NCI-H2029 treated with DMSO at 0.1 percent for 48 hours (cell line): ENCODE data around the gene ATG7.

Source experiments
- DNase-seq: peaks from one replicate; lab custom pipeline; 2025; lab: John Stamatoyannopoulos, UW

The ATG7 gene

GRCh38 chr3:11271986-11272904 is at the start of gene ATG7:
ATG7 (plus strand) TSS chr3:11272397; CDS start chr3:11298696, 26,299 bp downstream.
- DNase-seq: peak; percentile 87

- no peak for DNase-seq
Measured at GRCh38 chr3:11224010-11224409, 48.2 kb upstream of the ATG7 start.

DNA sequence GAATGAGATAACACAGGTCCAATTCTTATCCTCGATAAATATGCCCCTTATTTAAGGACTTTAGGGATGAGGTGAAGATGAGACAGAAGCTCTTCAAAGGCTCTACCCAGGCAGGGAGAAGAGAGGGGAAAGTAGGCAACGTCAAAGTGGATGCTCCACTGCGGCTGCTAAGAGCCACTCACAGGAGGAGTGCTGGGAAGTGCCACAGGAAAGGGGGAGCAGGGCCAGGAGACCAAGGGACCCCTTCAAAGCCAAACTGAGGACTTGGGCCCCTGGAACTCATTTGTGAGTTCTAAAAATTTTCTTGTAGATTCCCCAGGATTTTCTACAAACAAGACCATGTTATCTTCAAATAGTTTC is 47.3 kb upstream of the ATG7 start:
- no peak for DNase-seq

- peak; percentile 81 for DNase-seq
Measured at GRCh38 chr3:11226042-11226370, 46.2 kb upstream of the ATG7 start.

DNA sequence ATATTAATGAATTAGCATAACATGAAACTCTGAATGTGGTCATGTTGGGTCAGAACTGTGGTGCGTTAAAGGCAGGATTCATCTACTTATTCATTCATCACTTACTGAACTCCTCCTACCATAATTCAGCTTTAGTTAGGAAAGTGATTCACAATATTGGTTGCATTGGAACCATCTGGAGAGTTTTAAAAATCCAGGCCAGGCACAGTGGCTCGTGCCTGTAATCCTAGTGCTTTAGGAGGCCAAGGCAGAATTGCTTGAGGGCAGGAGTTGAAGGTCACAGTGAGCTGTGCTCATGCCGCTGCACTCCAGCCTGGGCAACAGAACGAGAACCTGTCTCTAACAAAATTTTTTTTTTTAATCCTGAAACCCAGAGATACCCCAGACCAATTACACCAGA is 44.2 kb upstream of the ATG7 start:
- DNase-seq: no peak

DNA sequence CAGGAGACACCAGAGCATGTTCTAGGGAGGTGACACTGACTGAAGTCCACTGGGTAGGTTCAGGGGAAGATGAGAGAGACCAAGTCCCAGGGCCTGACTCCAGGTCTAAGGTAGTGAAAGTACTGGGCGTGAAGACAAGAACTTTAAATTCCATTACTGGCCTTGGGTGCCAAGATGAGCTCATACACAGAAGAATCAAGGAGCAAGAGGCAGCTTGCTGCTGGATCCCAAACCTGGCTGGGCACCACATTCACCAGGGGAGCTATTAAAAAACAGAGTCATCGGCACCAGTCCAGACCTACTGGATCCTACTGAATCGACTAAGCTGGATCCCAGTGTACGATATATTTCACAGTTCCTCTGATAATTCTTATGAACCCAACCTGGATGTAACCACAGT is 42.1 kb upstream of the ATG7 start:
- no peak for DNase-seq

- no peak for DNase-seq
Measured at GRCh38 chr3:11230832-11231231, 41.4 kb upstream of the ATG7 start.

- no peak for DNase-seq
Measured at GRCh38 chr3:11235385-11235784, 36.8 kb upstream of the ATG7 start.

GRCh38 chr3:11236588-11237461 is 35.4 kb upstream of the ATG7 start:
- peak; percentile 81 for DNase-seq

- DNase-seq: no peak
Measured at GRCh38 chr3:11238060-11238459, 34.1 kb upstream of the ATG7 start.

DNA sequence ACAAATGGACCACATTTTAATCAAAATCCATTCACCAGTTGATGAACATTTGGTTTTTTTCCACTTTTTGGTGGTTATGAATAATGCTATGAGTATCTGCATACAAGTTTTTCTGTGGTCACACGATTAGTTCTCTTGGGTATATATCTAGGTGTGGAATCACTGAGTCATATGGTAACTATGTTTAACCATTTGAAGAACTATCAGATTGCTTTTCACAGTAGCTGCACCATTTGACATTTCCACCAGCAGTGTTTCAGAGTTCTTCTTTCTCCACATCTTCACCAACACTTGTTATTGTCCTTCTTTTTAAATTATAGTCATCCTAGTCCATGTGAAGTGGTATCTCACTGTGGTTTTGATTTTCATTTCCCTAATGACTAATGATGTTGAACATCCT is 33.3 kb upstream of the ATG7 start:
- DNase-seq: no peak

GRCh38 chr3:11239796-11240195 is 32.4 kb upstream of the ATG7 start:
- DNase-seq: no peak

GRCh38 chr3:11240496-11240895 is 31.7 kb upstream of the ATG7 start:
- no peak for DNase-seq

GRCh38 chr3:11244121-11244677 is 28.0 kb upstream of the ATG7 start:
- DNase-seq: no peak

DNA sequence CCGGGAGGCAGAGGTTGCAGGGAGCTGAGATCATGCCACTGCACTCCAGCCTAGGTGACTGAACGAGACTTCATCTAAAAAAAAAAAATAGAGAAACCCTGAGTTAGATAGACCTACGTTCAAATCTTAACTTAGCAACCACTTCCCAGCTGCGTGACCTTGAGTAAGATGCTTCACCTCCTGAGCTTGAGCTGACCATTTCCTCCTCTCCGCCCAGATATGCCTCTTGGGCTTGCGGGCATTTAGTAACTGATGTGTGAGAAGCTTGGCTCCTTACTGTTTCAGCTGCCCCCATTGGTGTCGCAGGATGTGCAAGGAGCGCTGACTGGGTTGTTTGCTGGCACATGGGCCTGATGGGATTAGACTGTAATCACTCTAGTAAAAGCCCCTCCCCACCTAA is 26.9 kb upstream of the ATG7 start:
- DNase-seq: no peak

DNA sequence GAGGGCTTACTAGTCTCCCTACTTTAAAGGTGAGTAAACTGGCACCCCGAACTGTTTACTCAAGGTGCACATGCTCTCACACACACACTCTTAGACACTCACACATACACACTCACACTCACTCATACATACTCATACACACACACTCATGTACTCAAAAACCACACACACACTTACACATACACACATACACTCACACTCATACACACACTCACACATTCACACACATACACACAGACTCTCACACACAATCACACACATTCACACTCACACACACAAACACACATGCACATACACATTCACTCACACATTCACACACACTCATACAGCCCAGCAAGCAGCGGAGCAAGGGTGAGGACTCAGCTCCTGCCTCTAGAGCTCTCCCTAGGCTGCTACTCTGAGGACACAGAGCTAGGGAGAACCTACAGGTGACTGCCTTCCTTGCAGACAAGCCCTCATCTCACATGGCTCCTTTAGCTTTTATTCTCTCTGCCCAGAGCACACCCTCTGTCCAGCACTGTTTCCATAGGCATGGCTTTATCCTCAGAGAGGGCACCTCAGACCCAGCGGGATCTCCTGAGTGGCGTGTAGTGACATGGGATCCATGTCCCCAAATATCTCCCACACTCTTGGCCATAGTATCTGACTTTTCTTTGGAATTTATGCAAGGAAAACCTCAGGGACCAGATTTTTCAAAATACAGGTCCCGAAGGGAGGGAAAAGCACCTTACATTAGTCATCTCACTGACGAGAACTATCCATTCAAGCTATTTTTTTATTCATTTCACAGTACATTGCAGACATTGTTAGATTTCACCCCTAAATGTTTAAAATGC is 26.2 kb upstream of the ATG7 start:
- no peak for DNase-seq

- DNase-seq: no peak
Measured at GRCh38 chr3:11246663-11246970, 25.6 kb upstream of the ATG7 start.

GRCh38 chr3:11247362-11247761 is 24.8 kb upstream of the ATG7 start:
- DNase-seq: no peak

DNA sequence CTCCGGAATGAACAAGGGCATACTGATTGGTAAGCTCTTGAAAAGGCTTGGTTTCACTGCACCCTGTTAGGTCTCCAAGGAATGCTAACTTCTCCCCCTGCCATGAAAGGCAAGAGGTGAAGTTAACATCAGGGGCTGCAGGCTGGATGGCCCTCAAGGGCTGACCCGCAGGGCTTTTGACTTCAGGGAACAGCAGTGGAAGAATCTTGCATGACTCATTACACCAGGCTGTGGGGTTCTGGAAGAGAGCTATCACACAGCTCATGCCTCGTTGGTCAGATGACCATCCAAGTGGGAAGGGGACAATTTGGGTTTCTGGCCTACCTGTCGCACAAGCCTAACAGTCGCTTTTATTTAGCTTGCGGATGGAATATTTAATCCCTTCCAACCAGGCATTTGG is 23.6 kb upstream of the ATG7 start:
- no peak for DNase-seq

DNA sequence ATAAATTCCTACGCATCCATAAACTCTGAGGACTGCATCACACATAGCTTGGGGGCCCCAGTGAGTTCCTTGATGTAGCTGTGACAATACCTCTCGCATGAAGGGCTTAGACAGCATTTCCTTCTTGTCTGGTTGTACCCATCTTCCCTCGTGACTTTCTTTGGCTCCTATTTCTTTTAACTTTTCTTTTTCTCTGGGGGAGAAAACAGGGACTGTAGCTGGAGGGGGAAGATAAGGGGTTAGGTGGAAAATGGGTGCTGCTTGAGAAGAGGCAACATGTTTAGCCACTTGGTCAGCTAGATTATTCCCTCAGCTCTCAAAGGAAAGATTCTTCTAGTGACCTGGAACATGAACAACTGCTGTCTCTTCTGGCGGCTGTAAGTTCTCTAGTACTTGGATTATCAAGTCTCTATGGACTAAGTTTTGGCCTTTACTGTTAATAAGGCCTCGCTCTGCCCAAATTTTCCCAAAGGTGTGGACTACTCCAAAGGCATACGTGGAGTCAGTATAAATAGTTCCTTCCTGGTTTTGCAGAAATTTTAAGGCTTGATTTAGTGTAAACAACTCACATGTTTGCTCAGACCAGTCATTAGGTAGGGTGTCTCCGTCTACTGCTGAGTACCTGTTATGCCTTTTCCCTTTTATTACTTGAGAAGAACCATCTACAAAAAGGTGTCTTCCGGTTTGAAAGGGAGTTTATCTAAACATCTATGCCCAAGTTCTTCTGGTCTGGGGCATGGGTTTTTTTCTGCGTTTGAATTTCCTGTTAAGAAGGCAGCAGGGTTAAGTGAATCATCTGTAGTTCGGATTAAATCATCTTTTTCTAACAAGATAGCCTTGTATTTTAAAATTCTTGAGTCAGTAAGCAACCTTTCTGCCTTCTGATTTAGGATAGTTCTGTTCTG is 21.0 kb upstream of the ATG7 start:
- no peak for DNase-seq

- DNase-seq: no peak
Measured at GRCh38 chr3:11251807-11252176, 20.4 kb upstream of the ATG7 start.
